Measurements from ENCODE around the gene VSNL1.

Gene VSNL1

DNA sequence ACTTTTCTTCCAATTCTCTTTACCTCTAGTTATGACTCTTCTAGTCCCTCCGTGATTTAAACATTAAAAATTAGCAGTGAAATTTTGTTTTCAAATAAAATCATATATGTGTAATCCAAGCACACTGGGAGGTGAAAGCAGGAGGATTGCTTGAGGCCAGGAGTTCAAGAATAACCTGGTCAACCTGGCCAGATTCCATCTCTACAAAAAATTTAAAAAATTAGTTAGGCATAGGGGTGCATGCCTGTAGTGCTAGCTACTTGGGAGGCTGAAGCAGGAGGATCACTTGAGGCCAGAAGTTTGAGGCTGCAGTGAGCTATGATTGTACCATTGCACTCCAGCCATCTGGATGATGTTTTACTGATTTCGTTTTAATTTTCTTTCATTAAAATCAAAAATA lies 7.0 kb upstream of the VSNL1 start:
- no peak overlapping the region for H3K4me3 ChIP-seq (ENCODE audit: low read depth, low read length)
- no peak for DNase-seq (ENCODE audit: low read depth)
- TF ChIP-seq, protein P1, sequence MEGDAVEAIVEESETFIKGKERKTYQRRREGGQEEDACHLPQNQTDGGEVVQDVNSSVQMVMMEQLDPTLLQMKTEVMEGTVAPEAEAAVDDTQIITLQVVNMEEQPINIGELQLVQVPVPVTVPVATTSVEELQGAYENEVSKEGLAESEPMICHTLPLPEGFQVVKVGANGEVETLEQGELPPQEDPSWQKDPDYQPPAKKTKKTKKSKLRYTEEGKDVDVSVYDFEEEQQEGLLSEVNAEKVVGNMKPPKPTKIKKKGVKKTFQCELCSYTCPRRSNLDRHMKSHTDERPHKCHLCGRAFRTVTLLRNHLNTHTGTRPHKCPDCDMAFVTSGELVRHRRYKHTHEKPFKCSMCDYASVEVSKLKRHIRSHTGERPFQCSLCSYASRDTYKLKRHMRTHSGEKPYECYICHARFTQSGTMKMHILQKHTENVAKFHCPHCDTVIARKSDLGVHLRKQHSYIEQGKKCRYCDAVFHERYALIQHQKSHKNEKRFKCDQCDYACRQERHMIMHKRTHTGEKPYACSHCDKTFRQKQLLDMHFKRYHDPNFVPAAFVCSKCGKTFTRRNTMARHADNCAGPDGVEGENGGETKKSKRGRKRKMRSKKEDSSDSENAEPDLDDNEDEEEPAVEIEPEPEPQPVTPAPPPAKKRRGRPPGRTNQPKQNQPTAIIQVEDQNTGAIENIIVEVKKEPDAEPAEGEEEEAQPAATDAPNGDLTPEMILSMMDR (IDR thresholded peaks at IDR 0.05; ENCODE audit: control insufficient read depth, extremely low read depth, insufficient read depth) = no peak

DNA sequence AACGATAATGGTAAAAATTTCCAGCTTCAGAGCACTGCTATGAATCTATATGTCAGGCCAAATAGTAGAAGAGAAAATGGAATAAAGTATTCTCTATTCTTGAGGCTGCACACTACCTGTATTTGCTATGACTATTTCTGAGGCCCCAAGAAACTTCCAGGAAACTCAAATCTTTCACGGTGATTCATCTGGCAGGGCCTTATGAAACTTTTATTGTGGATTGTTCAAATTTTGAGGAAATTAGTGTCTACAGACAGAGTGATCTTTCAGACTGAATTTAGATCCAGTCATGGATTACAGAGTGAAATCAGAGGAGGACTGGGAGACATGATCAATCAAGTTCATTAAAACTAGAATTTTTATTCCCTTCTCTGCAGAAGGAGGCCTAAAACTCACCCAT lies 4.1 kb upstream of the VSNL1 start:
- TF ChIP-seq, protein P1 (IDR thresholded peaks at IDR 0.05; ENCODE audit: control insufficient read depth, extremely low read depth, insufficient read depth) = no peak
- no peak overlapping the region for H3K4me3 ChIP-seq (ENCODE audit: low read depth, low read length)
- no peak for DNase-seq (ENCODE audit: low read depth)

DNA sequence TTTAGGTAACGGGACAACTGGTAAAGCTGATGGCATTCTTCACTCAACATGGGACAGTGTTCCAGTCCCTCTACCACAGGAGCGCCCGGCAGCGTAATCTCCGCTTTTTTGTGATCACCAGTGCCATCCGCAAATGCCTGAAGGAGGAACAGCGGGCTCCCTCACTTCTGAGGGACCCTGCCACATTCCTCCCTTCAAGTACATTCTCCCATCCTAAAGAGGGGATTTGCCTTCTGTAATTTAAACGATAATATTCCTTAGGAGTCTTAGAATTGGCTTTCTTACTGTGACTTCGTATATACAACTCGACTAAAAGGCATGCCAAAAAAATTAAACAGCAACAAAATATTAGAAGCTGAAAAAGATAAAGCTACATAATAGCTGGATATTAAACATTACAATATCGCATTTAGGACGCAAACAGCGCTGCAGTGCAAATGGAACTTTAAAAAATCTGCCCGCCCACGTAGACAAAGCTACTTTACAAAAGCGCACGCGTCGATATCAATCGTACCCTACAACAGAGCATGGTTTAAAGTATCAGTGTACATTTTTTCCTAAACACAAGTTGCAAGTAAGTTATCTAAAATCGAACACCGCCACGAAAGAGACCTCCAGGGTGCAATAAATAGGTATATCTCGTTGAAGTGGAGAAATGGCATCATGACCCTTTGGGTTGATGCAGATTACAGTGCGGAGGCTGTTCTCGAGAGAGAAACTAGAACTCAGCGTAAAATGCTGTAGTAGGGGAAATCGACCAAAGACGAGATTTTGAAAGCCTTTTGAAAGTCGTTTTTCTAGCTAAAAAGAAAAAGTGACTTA lies 2.3 kb upstream of the VSNL1 start:
- no peak for DNase-seq (ENCODE audit: low read depth)
- peak overlapping the region; percentile 35 for H3K4me3 ChIP-seq (ENCODE audit: low read depth, low read length)
- TF ChIP-seq, protein P1 (IDR thresholded peaks at IDR 0.05; ENCODE audit: control insufficient read depth, extremely low read depth, insufficient read depth) = no peak

DNA sequence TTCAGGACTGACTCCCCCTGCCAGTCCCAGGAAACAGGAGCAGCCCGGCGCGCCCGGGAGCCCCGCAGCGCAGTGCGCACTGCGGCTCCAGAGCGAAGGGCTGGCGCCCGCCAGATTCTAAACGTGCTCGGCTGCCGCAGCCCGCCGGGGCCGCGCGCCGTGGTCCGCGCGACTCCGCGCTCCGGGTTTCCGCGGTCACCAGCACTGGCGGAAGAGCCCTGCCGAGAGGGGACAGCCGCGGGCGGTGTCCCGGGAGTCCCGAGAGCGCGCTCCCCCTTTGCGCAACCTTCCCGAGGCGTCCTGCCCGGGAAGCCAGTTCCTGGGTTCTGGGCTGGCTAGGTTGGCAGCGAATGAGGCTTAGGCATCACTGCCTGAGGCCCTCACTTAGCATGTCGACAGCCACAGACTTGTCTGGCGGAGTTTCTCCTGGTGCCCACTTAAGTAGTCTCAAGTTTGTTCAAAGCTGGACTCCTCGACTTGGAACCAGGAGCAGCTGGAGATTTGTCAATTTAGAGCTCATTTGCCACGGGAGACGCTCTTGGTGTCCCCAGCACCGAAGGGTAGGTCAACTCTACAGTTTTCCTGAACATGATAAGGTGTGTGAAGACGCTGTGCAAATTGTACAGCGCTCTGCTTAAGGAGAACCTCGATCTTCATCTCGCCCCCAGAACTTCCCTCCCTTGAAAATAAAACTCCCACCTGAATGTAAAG lies 1.5 kb upstream of the VSNL1 start:
- no peak for DNase-seq (ENCODE audit: low read depth)
- TF ChIP-seq, protein P1 (IDR thresholded peaks at IDR 0.05; ENCODE audit: control insufficient read depth, extremely low read depth, insufficient read depth) = no peak
- peak overlapping the region; percentile 35 for H3K4me3 ChIP-seq (ENCODE audit: low read depth, low read length)

DNA sequence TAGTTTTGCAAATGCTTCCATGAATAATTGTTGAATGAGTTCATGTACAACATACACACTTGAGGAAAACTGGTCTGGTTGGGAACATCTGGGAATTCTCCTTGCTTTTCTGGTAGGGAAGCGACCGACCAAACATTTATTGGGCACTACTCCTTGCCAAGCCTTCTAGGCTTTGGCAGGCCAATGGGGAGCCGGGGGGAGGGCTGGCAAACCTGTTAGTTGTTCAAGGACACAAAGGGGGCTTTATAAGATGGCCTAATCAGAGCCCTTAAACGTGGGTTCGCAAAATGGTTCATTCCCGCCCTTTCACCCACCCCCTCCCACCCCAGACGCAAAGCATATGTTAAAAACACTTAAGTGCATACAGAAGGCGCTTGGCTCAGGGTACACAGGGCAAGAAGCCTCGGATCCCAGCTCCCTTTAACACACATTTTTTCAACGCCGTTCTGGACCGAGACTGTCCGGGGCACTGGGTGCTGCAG lies 844 bp upstream of the VSNL1 start:
- DNase-seq (ENCODE audit: low read depth) = no peak
- TF ChIP-seq, protein P1 (IDR thresholded peaks at IDR 0.05; ENCODE audit: control insufficient read depth, extremely low read depth, insufficient read depth) = no peak
- H3K4me3 ChIP-seq (ENCODE audit: low read depth, low read length) = no peak overlapping the region; the same call in 1 of the 2 replicates

DNA sequence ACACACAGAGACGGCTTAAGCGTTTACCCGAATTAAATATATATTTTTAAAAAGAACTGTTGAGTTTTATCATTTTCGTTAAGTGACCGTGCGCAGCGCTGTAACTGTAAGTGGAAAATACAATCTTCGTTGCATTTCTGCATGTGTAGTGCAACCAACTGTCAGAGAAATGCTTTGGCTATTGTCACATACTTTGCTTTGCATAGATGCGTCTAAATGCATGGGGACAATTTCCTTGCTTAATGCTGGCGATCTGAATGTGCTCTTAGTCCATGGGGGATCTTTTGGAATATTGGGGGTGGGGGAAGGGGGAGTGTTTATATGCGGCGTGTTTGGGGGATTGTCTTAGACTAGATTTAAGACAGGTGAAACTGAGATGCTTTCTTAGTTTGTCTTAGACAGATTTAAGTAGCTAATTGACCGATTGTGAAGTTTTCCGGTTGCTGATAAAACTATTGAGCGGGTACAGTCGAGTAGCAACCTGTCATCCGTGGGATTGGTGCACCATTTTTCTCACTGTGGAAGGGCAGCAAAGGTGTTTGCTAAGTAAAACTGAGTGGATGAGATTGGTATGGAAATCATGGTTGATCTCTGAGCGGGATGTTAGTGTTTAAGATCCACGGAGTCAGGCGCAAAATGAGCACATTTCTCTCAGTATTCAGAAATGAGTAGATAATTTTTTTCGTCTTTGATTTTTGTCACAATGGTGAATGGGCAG lies 476 bp downstream of the VSNL1 start:
- peak overlapping the region; percentile 26 for H3K4me3 ChIP-seq (ENCODE audit: low read depth, low read length)
- TF ChIP-seq, protein P1 (IDR thresholded peaks at IDR 0.05; ENCODE audit: control insufficient read depth, extremely low read depth, insufficient read depth) = no peak
- no peak for DNase-seq (ENCODE audit: low read depth)

Measured in LNCaP clone FGC (cell line).